GM23338 (cell line): Measurements from ENCODE around the gene CD72. TPM values are rescaled to one million over a fixed set of nuclear protein-coding genes. Genes with fewer than 3 reads are reported as not detected.

Source experiments
- ATAC-seq: fragments of 200-7000 bp; cut with Tn5 transposase; 3 replicates; pipeline ENCODE4 v1.9.1; 2020
- DNase-seq: peaks from one replicate; pipeline ENCODE4 v3.0.0-alpha.2; 2015; ENCODE audit warnings: low spot score
- H2AFZ ChIP-seq: fragments of 200-600 bp; sonication (generic); 2 replicates; pipeline ENCODE4 v1.8.0; 2016; ENCODE audit warnings: antibody characterized with exemption, mild to moderate bottlenecking, moderate library complexity
- H3F3A ChIP-seq: fragments of 200-600 bp; sonication (generic); replicated peaks from 2 replicates; pipeline ENCODE4 v1.8.0; 2017; ENCODE audit warnings: antibody characterized with exemption, mixed run types, low read depth
- H3K27ac ChIP-seq: fragments of 200-600 bp; sonication (generic); 2 replicates; pipeline ENCODE4 v1.6.1; 2016; ENCODE audit warnings: low read depth
- H3K27me3 ChIP-seq: fragments of 200-600 bp; sonication (generic); 2 replicates; pipeline ENCODE4 v1.8.0; 2016; ENCODE audit warnings: mild to moderate bottlenecking, mixed run types, moderate library complexity; ENCODE audit not compliant: insufficient read depth
- H3K36me3 ChIP-seq: fragments of 200-600 bp; sonication (generic); 2 replicates; pipeline ENCODE4 v1.8.0; 2016; ENCODE audit warnings: mild to moderate bottlenecking; ENCODE audit not compliant: insufficient read depth
- H3K4me1 ChIP-seq: fragments of 200-600 bp; sonication (generic); 2 replicates; pipeline ENCODE4 v1.8.0; 2016; ENCODE audit warnings: mild to moderate bottlenecking, moderate library complexity; ENCODE audit not compliant: insufficient read depth
- H3K4me2 ChIP-seq: fragments of 200-600 bp; sonication (generic); 2 replicates; pipeline ENCODE4 v1.7.1; 2017; ENCODE audit warnings: mixed run types
- H3K4me3 ChIP-seq: fragments of 200-600 bp; sonication (generic); 2 replicates; pipeline ENCODE4 v1.6.1; 2016; ENCODE audit warnings: mixed run types
- H3K79me2 ChIP-seq: fragments of 200-600 bp; sonication (generic); replicated peaks from 2 replicates; pipeline ENCODE4 v1.8.0; 2017; ENCODE audit warnings: mild to moderate bottlenecking; ENCODE audit not compliant: insufficient read depth
- H3K9me2 ChIP-seq: fragments of 200-600 bp; sonication (generic); 2 replicates; pipeline ENCODE4 v1.8.0; 2017; ENCODE audit not compliant: insufficient read depth
- H4K20me1 ChIP-seq: fragments of 200-600 bp; sonication (generic); replicated peaks from 2 replicates; pipeline ENCODE4 v1.8.0; 2017; ENCODE audit warnings: mild to moderate bottlenecking; ENCODE audit not compliant: insufficient read depth
- H3K27ac Mint-ChIP-seq: 2 replicates; pipeline ENCODE4 v1.8.0; 2020; ENCODE audit warnings: inconsistent platforms, mild to moderate bottlenecking, moderate library complexity, mixed read lengths
- H3K27me3 Mint-ChIP-seq: 3 replicates; pipeline ENCODE4 v1.8.0; 2022; ENCODE audit warnings: low read depth, mild to moderate bottlenecking, moderate library complexity, mixed read lengths, inconsistent platforms; ENCODE audit not compliant: insufficient read depth, poor library complexity
- H3K36me3 Mint-ChIP-seq: 3 replicates; pipeline ENCODE4 v1.8.0; 2021; ENCODE audit warnings: low read depth, mild to moderate bottlenecking, inconsistent platforms, moderate library complexity, mixed read lengths
- H3K4me1 Mint-ChIP-seq: 3 replicates; pipeline ENCODE4 v1.8.0; 2020; ENCODE audit warnings: mild to moderate bottlenecking, inconsistent platforms, mixed read lengths
- H3K4me3 Mint-ChIP-seq: 3 replicates; pipeline ENCODE4 v1.8.0; 2021; ENCODE audit warnings: moderate library complexity, mild to moderate bottlenecking, inconsistent platforms, mixed read lengths
- H3K9me3 Mint-ChIP-seq: 3 replicates; pipeline ENCODE4 v1.8.0; 2020; ENCODE audit warnings: moderate library complexity, mild to moderate bottlenecking, inconsistent platforms, mixed read lengths
- CREB1 ChIP-seq: fragments of 250-450 bp; sonication (Bioruptor Pico); IDR thresholded peaks from 2 replicates; pipeline ENCODE4 v1.5.0; 2020; ENCODE audit warnings: low read depth, mild to moderate bottlenecking, moderate library complexity
- CTCF ChIP-seq, 2 experiments: fragments of 200-600 bp in 1 of 2; sonication (generic) in 1 of 2; conservative IDR thresholded peaks; 2 replicates each; pipeline versions ENCODE4 v1.5.1 to v1.6.1; 2016 to 2017; ENCODE audit warnings: antibody characterized with exemption in 2 of 2, low read depth in 2 of 2, mild to moderate bottlenecking in 2 of 2, moderate library complexity in 1 of 2
- ETS1 ChIP-seq: IDR thresholded peaks from 2 replicates; pipeline ENCODE4 v1.6.1; 2016; ENCODE audit warnings: antibody characterized with exemption
- EZH2 ChIP-seq: fragments of 200-600 bp; sonication (generic); IDR thresholded peaks from one replicate; pipeline ENCODE4 v1.8.0; 2017; ENCODE audit warnings: antibody characterized with exemption, mild to moderate bottlenecking, low read depth; ENCODE audit not compliant: unreplicated experiment
- EZH2phosphoT487 ChIP-seq: fragments of 200-600 bp; sonication (generic); IDR thresholded peaks from one replicate; pipeline ENCODE4 v1.8.1; 2018; ENCODE audit warnings: antibody characterized with exemption; ENCODE audit not compliant: unreplicated experiment
- JUNB ChIP-seq: IDR thresholded peaks from one replicate; pipeline ENCODE4 v1.6.1; 2016; ENCODE audit warnings: antibody characterized with exemption; ENCODE audit not compliant: unreplicated experiment
- NANOG ChIP-seq: IDR thresholded peaks from 2 replicates; pipeline ENCODE4 v1.6.1; 2016; ENCODE audit warnings: antibody characterized with exemption, borderline replicate concordance
- POLR2AphosphoS5 ChIP-seq: IDR thresholded peaks from 2 replicates; pipeline ENCODE4 v1.6.1; 2016; ENCODE audit warnings: antibody characterized with exemption, low read depth
- STAT1 ChIP-seq: IDR thresholded peaks from one replicate; pipeline ENCODE4 v1.6.1; 2016; ENCODE audit warnings: antibody characterized with exemption; ENCODE audit not compliant: unreplicated experiment
- ZNF114 ChIP-seq: fragments of 250-450 bp; sonication (Bioruptor Pico); IDR thresholded peaks from 2 replicates; pipeline ENCODE4 v1.5.0; 2020; ENCODE audit warnings: mild to moderate bottlenecking, moderate library complexity
- ZNF331 ChIP-seq: fragments of 250-450 bp; sonication (Bioruptor Pico); IDR thresholded peaks from 2 replicates; pipeline ENCODE4 v1.5.0; 2020; ENCODE audit warnings: low read depth, mild to moderate bottlenecking, moderate library complexity
- ZNF462 ChIP-seq: fragments of 250-450 bp; sonication (Bioruptor Pico); IDR thresholded peaks from 2 replicates; pipeline ENCODE4 v1.5.0; 2020; ENCODE audit warnings: mild to moderate bottlenecking, moderate library complexity
- polyA plus RNA-seq: library from polyadenylated mRNA; unstranded; fragments of >200 nt; fragmentation: Nextera tagmentation; extraction: Ambion mirVana; gene quantifications from 2 replicates; pipeline ENCODE4 v1.2.1, GENCODE V29; 2016
- total RNA-seq: library from RNA; depleted of rRNA; stranded (reverse); fragments of >200 nt; shearing (Covaris generic); gene quantifications from 2 replicates; pipeline ENCODE4 v1.2.3, GENCODE V29; 2014
- TF ChIP-seq, protein P1 (sequence below): IDR thresholded peaks from one replicate; pipeline ENCODE4 v1.6.1; 2018; ENCODE audit warnings: antibody characterized with exemption; ENCODE audit not compliant: unreplicated experiment

CD72 gene
- total and polyA plus RNA-seq, 2 experiments from 2014 or later = 4.7 to 4.8 TPM

DNA sequence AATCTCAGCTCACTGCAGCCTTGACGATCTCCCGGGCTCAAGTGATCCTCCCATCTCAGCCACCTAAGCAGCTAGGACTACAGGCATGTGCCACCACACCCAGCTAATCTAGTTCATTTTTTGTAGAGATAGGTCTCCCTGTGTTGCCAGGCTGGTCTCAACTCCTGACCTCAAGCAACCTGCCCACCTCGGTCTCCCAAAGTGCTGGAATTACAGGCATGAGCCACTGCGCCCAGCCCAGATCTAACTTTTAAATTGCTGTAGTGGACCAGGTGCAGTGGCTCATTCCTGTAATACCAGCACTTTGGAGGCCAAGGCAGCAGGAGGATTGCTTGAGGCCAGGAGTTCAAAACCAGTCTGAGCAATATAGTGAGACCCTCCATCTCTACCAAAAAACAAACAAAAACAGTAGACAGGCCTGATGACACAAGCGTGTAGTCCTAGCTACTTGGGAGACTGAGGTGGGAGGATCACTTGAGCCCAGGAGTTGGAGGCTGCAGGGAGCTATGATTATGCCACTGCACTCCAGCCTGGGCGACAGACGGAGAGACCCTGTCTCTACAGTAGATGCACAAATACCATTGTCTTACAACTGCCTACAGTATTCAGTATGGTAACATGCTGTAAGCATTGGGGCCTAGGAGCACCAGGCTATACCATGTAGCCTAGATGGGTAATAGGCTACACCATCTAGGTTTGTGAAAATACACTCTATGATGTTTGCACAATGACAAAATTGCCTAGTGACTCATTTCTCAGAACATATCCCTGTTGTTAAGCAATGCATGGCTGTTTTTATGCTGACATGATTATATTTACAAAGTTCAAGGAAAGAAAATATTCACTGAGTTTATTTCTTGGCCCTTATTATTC is 34.0 kb upstream of the CD72 start:
- H3K4me3 ChIP-seq = no peak overlapping the region
- Mint-ChIP-seq H3K27ac (no peak overlapping the region), H3K9me3 (no peaks in the 10 kb centered on the region; the same call in 2 of the 3 replicates), H3K36me3 (peaks cover 2% of the 10 kb centered on the region; the same call in 1 of the 3 replicates), H3K4me1 (peaks cover 55% of the 10 kb centered on the region), H3K27me3 (peaks cover 38% of the 10 kb centered on the region), H3K4me3 (no peak overlapping the region)
- peaks cover 3% of the 10 kb centered on the region; the same call in 1 of the 2 replicates for H3K27me3 ChIP-seq
- no peak overlapping the region for H2AFZ ChIP-seq
- no peak for TF ChIP-seq NANOG
- TF ChIP-seq EZH2 = no peak
- no peak for TF ChIP-seq ZNF462
- no peak for TF ChIP-seq ZNF331 (CRISPR knock-in tag)
- TF ChIP-seq EZH2phosphoT487 = no peak
- no peak for TF ChIP-seq ETS1
- no peak for TF ChIP-seq CTCF (conservative IDR thresholded peaks at IDR 0.05; ENCODE audit: low read depth in 2 of 2)
- TF ChIP-seq STAT1 = no peak
- no peak for TF ChIP-seq JUNB
- no peak for TF ChIP-seq ZNF114 (CRISPR knock-in tag)
- TF ChIP-seq CREB1 (CRISPR knock-in tag) = no peak
- TF ChIP-seq POLR2AphosphoS5 = no peak
- TF ChIP-seq, protein P1, sequence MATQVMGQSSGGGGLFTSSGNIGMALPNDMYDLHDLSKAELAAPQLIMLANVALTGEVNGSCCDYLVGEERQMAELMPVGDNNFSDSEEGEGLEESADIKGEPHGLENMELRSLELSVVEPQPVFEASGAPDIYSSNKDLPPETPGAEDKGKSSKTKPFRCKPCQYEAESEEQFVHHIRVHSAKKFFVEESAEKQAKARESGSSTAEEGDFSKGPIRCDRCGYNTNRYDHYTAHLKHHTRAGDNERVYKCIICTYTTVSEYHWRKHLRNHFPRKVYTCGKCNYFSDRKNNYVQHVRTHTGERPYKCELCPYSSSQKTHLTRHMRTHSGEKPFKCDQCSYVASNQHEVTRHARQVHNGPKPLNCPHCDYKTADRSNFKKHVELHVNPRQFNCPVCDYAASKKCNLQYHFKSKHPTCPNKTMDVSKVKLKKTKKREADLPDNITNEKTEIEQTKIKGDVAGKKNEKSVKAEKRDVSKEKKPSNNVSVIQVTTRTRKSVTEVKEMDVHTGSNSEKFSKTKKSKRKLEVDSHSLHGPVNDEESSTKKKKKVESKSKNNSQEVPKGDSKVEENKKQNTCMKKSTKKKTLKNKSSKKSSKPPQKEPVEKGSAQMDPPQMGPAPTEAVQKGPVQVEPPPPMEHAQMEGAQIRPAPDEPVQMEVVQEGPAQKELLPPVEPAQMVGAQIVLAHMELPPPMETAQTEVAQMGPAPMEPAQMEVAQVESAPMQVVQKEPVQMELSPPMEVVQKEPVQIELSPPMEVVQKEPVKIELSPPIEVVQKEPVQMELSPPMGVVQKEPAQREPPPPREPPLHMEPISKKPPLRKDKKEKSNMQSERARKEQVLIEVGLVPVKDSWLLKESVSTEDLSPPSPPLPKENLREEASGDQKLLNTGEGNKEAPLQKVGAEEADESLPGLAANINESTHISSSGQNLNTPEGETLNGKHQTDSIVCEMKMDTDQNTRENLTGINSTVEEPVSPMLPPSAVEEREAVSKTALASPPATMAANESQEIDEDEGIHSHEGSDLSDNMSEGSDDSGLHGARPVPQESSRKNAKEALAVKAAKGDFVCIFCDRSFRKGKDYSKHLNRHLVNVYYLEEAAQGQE = no peak
- no peaks in the 10 kb centered on the region for H3K36me3 ChIP-seq
- H3K79me2 ChIP-seq = no peaks in the 10 kb centered on the region
- H3K4me2 ChIP-seq = no peak overlapping the region
- H3K27ac ChIP-seq = no peak overlapping the region
- H3K4me1 ChIP-seq = peaks cover 35% of the 10 kb centered on the region
- H3K9me2 ChIP-seq = no peaks in the 10 kb centered on the region
- no peaks in the 10 kb centered on the region; the same call in 1 of the 2 replicates for H4K20me1 ChIP-seq
- ATAC-seq = no peak
- peaks cover 12% of the 10 kb centered on the region; the same call in 1 of the 2 replicates for H3F3A ChIP-seq
- DNase-seq = no peak
